Amygdala (tissue), 56 donors: ENCODE data around the gene TBX5.
"Not testable (repeated sequence)": the region's sequence is repeated elsewhere in the genome, so short reads cannot be mapped to it uniquely, and the experiment has no call there.

Experiments used
- DNase-seq, 56 donors: peaks; one replicate each; lab custom pipeline; 2025; lab: John Stamatoyannopoulos, UW

TBX5 gene

GRCh38 chr12:114393569-114393968 lies 12.4 kb downstream of the TBX5 start:
- no peak for DNase-seq

GRCh38 chr12:114392909-114393308 lies 13.0 kb downstream of the TBX5 start:
- DNase-seq = no peak

GRCh38 chr12:114391088-114391487 lies 14.9 kb downstream of the TBX5 start:
- no peak for DNase-seq

DNA sequence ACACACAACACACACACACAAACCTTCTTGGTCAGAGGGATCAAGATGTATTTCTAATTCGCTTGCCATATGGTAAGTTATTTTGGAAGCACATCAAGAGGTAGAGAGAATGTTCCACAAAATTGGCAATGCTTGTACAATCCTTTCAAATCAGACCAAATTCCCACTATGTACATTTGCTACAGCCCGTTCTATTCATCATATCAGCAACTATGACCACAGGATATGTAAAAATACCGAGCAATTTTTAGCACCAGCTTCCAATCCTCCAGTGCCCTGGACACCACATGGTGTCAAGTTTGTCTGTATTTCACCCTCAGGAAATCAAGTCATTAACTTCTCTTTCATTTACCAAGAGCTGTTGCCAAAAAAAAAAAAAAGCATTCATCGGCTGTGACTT lies 21.2 kb downstream of the TBX5 start:
- no peak for DNase-seq

- DNase-seq = no peak
Measured at GRCh38 chr12:114381177-114381576, 24.8 kb downstream of the TBX5 start.

DNA sequence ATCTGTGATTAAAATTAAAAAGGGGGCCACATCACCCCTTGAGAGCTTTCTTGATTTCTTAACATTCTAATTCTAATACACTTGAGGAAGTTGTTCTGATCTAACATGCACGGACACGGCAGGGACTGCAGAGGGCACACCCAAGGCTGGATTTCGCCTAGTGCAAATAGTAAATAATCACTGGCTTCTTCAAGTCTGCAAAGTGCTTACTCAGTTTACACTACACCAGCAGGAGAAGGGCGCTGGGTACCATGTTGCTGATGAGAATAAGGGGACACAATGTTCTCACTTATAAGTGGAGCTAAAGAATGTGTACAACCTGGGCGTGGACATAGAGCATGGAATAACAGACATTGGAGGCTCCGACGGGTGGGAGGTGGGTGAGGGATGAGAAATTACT lies 34.2 kb downstream of the TBX5 start:
- DNase-seq = peak in 1 of 56 donors; percentile 0

GRCh38 chr12:114371250-114371649 lies 34.7 kb downstream of the TBX5 start:
- peak in 50 of 56 donors; percentile 4 to 79 (median 44) for DNase-seq

- DNase-seq = no peak
Measured at GRCh38 chr12:114368685-114369452, 37.1 kb downstream of the TBX5 start.

DNA sequence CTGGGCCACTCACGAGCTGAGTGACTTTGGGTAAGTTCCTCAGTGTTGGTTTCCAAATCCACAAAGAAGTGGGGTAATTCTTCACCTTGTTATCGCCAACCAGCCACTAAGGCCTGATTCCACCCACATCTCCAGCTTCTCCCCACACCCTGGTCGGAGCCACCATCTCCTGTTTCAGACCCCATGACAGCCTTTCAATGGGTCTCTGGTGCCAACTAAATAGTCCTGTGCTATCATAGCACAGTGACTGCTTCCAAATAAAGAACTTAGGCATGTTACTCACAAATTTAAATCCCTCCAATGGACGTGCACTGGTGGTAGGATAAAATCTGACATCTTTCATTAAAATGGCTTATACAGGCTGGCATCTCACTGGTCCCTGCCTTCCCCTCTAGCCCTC lies 44.0 kb downstream of the TBX5 start:
- no peak for DNase-seq

GRCh38 chr12:114361545-114361944 lies 44.4 kb downstream of the TBX5 start:
- no peak for DNase-seq

DNA sequence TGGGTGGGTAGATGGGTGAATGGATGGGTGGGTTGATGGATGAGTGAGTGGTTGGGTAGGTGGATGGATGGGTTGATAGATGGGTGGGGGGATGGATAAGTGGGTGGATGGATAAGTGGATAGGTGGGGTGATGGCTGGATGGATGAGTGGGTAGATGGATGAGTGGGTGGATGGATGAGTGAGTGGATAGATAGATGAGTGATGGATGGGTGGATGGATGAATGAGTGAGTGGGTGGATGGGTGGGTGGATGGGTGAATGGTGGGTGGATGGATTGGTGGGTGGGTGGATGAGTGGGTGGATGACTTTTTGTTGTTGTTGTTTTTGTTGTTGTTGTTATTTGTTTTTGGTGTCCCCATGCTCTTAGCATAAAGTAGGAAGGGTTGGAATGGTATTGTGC lies 45.5 kb downstream of the TBX5 start:
- no peak for DNase-seq

DNA sequence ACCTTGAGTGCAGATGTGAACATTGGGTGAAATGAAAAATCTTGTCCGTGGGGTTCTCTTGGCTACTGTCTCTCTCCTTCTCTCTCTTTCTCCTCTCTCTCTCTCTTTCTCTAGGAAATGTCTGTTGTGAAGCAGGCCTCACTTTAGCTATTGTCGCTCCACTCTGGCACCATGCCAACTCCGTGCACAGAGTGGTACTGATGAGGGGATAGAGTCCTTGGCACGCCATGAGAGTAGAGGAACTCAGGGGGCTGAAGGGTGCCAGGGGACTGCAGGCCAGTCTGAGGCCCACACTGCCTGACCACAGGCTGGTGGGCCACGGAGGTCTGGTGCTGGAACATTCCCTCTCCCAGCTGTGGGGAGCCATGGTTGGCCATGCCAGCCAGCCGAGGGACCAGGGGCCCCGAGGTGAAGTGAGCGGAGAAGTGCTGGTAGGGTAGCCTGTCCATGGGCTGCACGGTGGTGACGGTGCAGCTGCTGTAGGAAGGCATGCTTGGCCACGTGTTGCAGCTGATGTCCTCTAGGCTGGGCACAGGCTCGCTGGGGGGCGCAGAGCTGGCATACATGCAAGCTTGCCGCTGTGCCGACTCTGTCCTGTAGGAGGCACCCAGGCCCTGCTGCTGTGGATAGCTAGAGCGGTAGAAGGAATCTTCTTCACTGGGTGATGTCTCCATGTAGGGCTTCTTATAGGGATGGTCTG lies 50.4 kb downstream of the TBX5 start:
- peak in 5 of 56 donors; percentile 0 to 12 (median 4) for DNase-seq

GRCh38 chr12:114349239-114349638 lies 56.7 kb downstream of the TBX5 start:
- DNase-seq = not testable (repeated sequence)

- DNase-seq = no peak
Measured at GRCh38 chr12:114347861-114348260, 58.1 kb downstream of the TBX5 start.

DNA sequence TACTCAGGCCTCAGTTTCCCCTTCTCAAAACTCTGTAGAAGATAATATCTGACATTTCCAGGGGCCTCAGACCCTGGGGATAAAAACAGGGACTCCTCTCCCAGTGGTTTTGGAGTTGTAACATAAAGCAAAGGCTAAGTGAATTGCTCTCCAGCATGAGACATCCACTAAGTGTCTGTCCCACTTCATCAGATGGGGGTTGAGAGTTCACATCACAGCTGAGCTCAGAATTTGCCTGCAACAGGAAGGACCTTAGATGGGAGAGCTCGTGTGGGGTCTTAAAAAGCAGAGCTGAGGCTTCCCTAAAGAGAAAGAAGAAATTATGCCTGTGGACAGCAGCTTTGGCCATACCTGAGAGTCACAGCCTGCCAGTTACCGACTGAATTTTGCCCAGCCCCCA lies 61.1 kb downstream of the TBX5 start:
- DNase-seq = no peak

DNA sequence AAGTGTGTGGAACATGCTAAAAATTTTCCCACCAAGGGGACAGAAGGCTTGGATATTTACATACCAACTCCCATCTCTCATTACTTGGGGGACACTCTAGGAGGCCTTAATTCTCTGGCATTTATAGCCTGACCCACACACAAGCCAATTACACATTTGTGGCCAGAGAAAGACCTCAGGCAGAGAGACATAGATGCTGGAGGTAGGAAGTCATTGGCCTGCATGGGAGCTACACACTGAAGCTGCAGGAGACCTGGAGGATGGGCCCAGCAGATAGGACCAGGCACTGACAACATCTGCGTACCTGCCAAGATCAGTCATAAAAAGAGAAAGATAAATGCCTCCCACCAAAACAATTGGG lies 61.7 kb downstream of the TBX5 start:
- no peak for DNase-seq

DNA sequence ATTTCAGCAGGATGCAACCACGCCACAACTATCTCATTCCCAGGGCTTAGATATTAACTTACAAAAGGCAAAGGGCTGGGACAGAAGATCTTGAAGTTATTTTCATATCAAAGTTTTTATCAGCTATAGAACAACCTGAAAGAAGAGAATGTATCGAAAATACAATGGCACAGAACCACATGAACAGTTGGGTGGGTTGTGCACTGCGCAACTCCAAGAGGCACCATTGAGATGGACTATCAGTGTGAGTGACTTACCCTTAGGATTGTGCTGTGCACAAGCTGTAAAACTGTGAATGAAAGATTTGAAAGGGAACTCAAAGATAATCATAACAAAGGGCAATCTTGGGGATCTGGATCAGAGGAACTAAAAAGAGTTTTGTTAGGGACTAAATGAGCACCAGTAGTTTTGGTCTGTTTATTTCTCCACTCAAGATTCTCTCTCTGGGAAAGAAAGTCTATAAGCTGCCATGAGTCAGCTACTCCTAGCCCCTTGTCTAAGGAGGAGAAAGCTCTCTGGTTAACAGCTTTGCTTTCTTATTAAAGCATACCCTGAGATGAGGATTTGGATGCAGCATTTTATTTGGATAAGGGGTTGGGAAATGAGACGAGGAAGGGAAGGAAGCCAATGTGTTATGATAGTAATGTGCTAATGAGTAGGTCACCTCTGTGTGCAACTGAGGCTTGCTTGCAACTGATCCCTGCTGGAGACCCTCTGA lies 62.2 kb downstream of the TBX5 start:
- DNase-seq = no peak

- no peak for DNase-seq
Measured at GRCh38 chr12:114342656-114343055, 63.3 kb downstream of the TBX5 start.

DNA sequence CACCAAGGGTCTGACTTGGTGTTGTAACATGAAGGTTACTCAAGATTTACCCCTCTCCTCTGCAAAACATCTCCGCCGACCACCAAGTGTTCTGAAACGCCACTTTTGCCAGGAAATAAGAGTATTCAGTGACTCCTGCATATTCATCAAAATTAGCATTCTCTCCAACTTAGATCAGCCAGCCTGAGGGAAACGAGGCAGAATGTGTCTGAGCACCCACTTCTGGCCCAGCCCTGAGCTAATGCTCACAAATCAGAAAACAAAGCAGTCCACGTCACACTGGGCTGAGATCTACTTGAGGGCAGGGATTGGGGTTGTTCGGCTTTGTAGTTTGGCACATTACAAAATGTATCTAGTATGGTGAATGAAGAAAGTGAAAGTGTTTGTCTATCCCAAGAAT lies 64.3 kb downstream of the TBX5 start:
- no peak for DNase-seq

DNA sequence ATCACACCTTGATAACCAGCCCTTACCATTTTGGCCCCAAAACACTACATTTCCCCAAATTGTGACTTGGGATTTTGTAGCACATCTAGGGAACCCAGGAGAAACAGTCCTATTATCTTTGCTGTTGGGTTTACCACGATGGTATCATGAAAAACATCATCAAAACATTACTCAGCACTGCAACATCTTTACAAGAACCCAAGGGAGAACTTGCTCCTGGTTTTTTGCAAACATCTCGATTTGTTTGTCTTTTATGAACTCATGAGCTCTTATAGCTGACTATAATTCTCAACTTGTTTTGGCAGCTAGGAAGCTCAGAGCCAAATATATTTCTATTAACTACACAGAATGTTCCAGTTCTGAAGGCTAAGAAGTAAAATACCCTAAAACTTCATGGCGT lies 65.7 kb downstream of the TBX5 start:
- no peak for DNase-seq

- DNase-seq = no peak
Measured at GRCh38 chr12:114339626-114340025, 66.3 kb downstream of the TBX5 start.

DNA sequence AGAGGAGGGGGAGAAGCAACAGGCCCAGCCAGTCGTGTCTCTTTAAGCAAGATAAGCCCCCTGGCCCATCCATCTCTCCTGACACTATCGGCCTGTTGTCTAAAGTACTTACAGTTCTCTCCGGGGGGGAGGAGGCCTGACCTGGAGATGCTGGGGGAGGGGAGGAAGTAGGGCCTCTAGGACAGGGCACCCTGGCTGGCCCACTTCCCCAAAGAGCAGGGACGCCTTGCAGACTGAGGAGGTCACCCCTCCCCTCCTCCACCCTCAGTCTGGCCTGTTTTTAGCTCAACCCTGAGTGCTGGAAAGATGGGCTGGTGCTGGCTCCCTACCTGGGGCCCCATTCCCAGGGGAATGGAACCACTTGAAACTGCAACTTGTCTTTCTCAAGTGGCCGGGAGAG lies 70.3 kb downstream of the TBX5 start:
- no peak for DNase-seq
